ENCODE results near the gene PPFIBP1. TPM values are rescaled to one million over a fixed set of nuclear protein-coding genes. Genes with fewer than 3 reads are reported as not detected.

The PPFIBP1 gene
- total RNA-seq, 1 donor from 2014 or later: 102 TPM

- Mint-ChIP-seq H3K27me3 (ENCODE audit: low read depth) (no peaks in the 10 kb centered on the region), H3K9me3 (peaks cover 12% of the 10 kb centered on the region)
Observed at GRCh38 chr12:27504507-27504906, 19.5 kb upstream of the PPFIBP1 start.

GRCh38 chr12:27505109-27505508 lies 18.9 kb upstream of the PPFIBP1 start:
- no peaks in the 10 kb centered on the region for H3K36me3 Mint-ChIP-seq
- H3K9me3 Mint-ChIP-seq: peaks cover 12% of the 10 kb centered on the region
- H3K4me3 Mint-ChIP-seq: no peak overlapping the region
- TF ChIP-seq, protein P1, sequence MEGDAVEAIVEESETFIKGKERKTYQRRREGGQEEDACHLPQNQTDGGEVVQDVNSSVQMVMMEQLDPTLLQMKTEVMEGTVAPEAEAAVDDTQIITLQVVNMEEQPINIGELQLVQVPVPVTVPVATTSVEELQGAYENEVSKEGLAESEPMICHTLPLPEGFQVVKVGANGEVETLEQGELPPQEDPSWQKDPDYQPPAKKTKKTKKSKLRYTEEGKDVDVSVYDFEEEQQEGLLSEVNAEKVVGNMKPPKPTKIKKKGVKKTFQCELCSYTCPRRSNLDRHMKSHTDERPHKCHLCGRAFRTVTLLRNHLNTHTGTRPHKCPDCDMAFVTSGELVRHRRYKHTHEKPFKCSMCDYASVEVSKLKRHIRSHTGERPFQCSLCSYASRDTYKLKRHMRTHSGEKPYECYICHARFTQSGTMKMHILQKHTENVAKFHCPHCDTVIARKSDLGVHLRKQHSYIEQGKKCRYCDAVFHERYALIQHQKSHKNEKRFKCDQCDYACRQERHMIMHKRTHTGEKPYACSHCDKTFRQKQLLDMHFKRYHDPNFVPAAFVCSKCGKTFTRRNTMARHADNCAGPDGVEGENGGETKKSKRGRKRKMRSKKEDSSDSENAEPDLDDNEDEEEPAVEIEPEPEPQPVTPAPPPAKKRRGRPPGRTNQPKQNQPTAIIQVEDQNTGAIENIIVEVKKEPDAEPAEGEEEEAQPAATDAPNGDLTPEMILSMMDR (IDR thresholded peaks at IDR 0.05; ENCODE audit: unreplicated experiment): no peak
- DNase-seq (ENCODE audit: low spot score in 2 of 2, unreplicated experiment in 2 of 2): no peak
- H3K27ac Mint-ChIP-seq: no peak overlapping the region
- no peaks in the 10 kb centered on the region for H3K27me3 Mint-ChIP-seq (ENCODE audit: low read depth)
- peaks cover 3% of the 10 kb centered on the region for H3K4me1 Mint-ChIP-seq

More at GRCh38 chr12:27504507-27504906, 19.5 kb upstream of the PPFIBP1 start:
- TF ChIP-seq, protein P1 (IDR thresholded peaks at IDR 0.05; ENCODE audit: unreplicated experiment): no peak
- Mint-ChIP-seq H3K4me1 (peaks cover 3% of the 10 kb centered on the region), H3K4me3 (no peak overlapping the region), H3K36me3 (no peaks in the 10 kb centered on the region), H3K27ac (no peak overlapping the region)
- DNase-seq (ENCODE audit: low spot score in 2 of 2, unreplicated experiment in 2 of 2): no peak

- TF ChIP-seq, protein P1 (IDR thresholded peaks at IDR 0.05; ENCODE audit: unreplicated experiment): no peak
- no peak for DNase-seq (ENCODE audit: low spot score in 2 of 2, unreplicated experiment in 2 of 2)
- Mint-ChIP-seq H3K27ac (no peak overlapping the region), H3K4me1 (peaks cover 7% of the 10 kb centered on the region), H3K4me3 (no peak overlapping the region), H3K27me3 (ENCODE audit: low read depth) (no peaks in the 10 kb centered on the region), H3K9me3 (peaks cover 12% of the 10 kb centered on the region), H3K36me3 (no peaks in the 10 kb centered on the region)
Observed at GRCh38 chr12:27505761-27506160, 18.2 kb upstream of the PPFIBP1 start.

- Mint-ChIP-seq H3K4me1 (peaks cover 16% of the 10 kb centered on the region), H3K27ac (no peak overlapping the region), H3K36me3 (no peaks in the 10 kb centered on the region), H3K4me3 (no peak overlapping the region), H3K27me3 (ENCODE audit: low read depth) (no peaks in the 10 kb centered on the region), H3K9me3 (peaks cover 12% of the 10 kb centered on the region)
- no peak for DNase-seq (ENCODE audit: low spot score in 2 of 2, unreplicated experiment in 2 of 2)
- TF ChIP-seq, protein P1 (IDR thresholded peaks at IDR 0.05; ENCODE audit: unreplicated experiment): no peak
Observed at GRCh38 chr12:27506645-27507189, 17.3 kb upstream of the PPFIBP1 start.

- Mint-ChIP-seq H3K4me3 (no peak overlapping the region), H3K9me3 (peaks cover 4% of the 10 kb centered on the region), H3K4me1 (peaks cover 33% of the 10 kb centered on the region), H3K36me3 (no peaks in the 10 kb centered on the region), H3K27me3 (ENCODE audit: low read depth) (no peaks in the 10 kb centered on the region), H3K27ac (no peak overlapping the region)
- DNase-seq (ENCODE audit: low spot score in 2 of 2, unreplicated experiment in 2 of 2): no peak
- TF ChIP-seq, protein P1 (IDR thresholded peaks at IDR 0.05; ENCODE audit: unreplicated experiment): no peak
Observed at GRCh38 chr12:27508736-27509431, 15.1 kb upstream of the PPFIBP1 start.
